HepG2 (cell line): ENCODE results near the gene SGMS1. TPM values are rescaled to one million over a fixed set of nuclear protein-coding genes. Genes with fewer than 3 reads are reported as not detected.

Experiments
- ATF1 ChIP-seq: IDR thresholded peaks from 2 replicates; pipeline ENCODE4 v1.6.1; 2016; ENCODE audit warnings: mild to moderate bottlenecking, control low read depth
- CBX1 ChIP-seq: IDR thresholded peaks from one replicate; pipeline ENCODE4 v1.6.1; 2016; ENCODE audit warnings: antibody characterized with exemption, low read depth
- DMAP1 ChIP-seq: IDR thresholded peaks from 2 replicates; pipeline ENCODE4 v1.6.1; 2016
- EEA1 ChIP-seq: sonication (generic); formaldehyde crosslinking; IDR thresholded peaks from 2 replicates; pipeline ENCODE4 v1.5.1; 2020; ENCODE audit warnings: mild to moderate bottlenecking, missing genetic modification reagents, borderline replicate concordance
- IRF1 ChIP-seq: sonication (generic); formaldehyde crosslinking; IDR thresholded peaks from 2 replicates; pipeline ENCODE4 v1.4.0; 2020; ENCODE audit warnings: low read depth, mild to moderate bottlenecking, missing genetic modification reagents
- KDM2A ChIP-seq: sonication (generic); formaldehyde crosslinking; IDR thresholded peaks from 2 replicates; pipeline ENCODE4 v1.4.0; 2020; ENCODE audit warnings: low read depth, missing genetic modification reagents, borderline replicate concordance
- MXI1 ChIP-seq: IDR thresholded peaks from 3 replicates; pipeline ENCODE4 v1.6.1; 2012; ENCODE audit warnings: low read depth, low read length, inconsistent platforms, borderline replicate concordance
- MYC ChIP-seq: sonication (generic); formaldehyde crosslinking; IDR thresholded peaks from 2 replicates; pipeline ENCODE4 v1.9.0; 2021; ENCODE audit warnings: missing genetic modification reagents, borderline replicate concordance
- NAIF1 ChIP-seq: sonication (generic); formaldehyde crosslinking; IDR thresholded peaks from 2 replicates; pipeline ENCODE4 v1.5.0; 2020; ENCODE audit warnings: mild to moderate bottlenecking, missing genetic modification reagents, borderline replicate concordance
- PCBP2 ChIP-seq: fragments of 200-400 bp; formaldehyde crosslinking; optimal IDR thresholded peaks from 2 replicates; pipeline ENCODE3; 2018; ENCODE audit warnings: low read length, low read depth; ENCODE audit not compliant: poor library complexity, severe bottlenecking
- SKI ChIP-seq: fragments of 450-650 bp; IDR thresholded peaks from one replicate; pipeline ENCODE4 v1.6.1; 2018; ENCODE audit warnings: mild to moderate bottlenecking; ENCODE audit not compliant: partially characterized antibody
- SMC3 ChIP-seq: IDR thresholded peaks from 2 replicates; pipeline ENCODE4 v1.6.1; 2011; ENCODE audit warnings: low read length, improper control_type of control experiment
- TFDP1 ChIP-seq: IDR thresholded peaks from 2 replicates; pipeline ENCODE4 v1.6.1; 2016; ENCODE audit warnings: missing compliant biosample characterization, missing genetic modification reagents, borderline replicate concordance
- ZNF224 ChIP-seq: sonication (generic); formaldehyde crosslinking; IDR thresholded peaks from 2 replicates; pipeline ENCODE4 v1.5.0; 2020; ENCODE audit warnings: mild to moderate bottlenecking, missing genetic modification reagents
- ZNF687 ChIP-seq: sonication (generic); formaldehyde crosslinking; IDR thresholded peaks from 2 replicates; pipeline ENCODE4 v1.5.1; 2020; ENCODE audit warnings: mild to moderate bottlenecking, missing genetic modification reagents, moderate library complexity
- polyA plus RNA-seq, 8 experiments: library from polyadenylated mRNA; depleted of rRNA in 3 of 8; stranded (reverse) in 7 of 8; unstranded in 1 of 8; fragments of >200 nt; fragmentation: Illumina TruSeq in 4 of 8; extraction: Trizol in 4 of 8; gene quantifications; 2 replicates each; pipeline versions ENCODE4 v1.2.1 to v1.2.3, GENCODE V29; 2011 to 2016; ENCODE audit warnings: low read depth in 4 of 8, missing spikeins in 1 of 8, mixed read lengths in 1 of 8; ENCODE audit not compliant: insufficient read depth in 1 of 8
- total RNA-seq, 5 experiments: library from RNA; depleted of rRNA; stranded (reverse); fragments of >200 nt; fragmentation: Illumina TruSeq; extraction: Trizol; gene quantifications; 2 replicates each; pipeline ENCODE4 v1.2.3, GENCODE V29; 2016; ENCODE audit warnings: low read depth in 1 of 5

SGMS1 gene
- total and polyA plus RNA-seq, 2 of the 13 experiments (the other 11 are each of a cell fraction or from before 2014, with no cell fraction given): 6.5 to 15.1 TPM

DNA sequence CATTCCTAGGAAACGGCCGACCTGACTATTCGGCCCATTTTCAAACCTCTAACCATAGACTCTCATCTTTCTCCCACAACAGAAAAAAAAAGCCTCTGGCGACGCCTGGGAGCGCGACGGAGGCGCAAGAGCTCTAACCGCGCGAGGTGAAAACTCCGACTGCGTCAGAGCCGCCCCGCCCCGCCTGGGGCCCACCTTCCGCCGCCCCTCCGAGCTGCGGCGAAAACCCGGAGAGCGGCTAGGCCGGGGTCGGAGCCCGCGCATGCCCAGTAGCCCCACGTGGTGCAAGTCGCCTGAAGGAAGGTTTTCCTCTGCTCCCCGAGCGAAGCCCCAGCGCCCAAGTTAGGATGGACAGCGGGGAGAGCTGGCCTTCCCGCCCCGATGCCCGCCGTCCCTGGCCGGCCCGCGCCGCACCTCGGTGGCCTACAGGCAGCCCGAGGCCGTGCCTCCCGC is 683 bp upstream of the SGMS1 start (continued):
- no peak for TF ChIP-seq ATF1 (CRISPR knock-in tag)
- peak; percentile 61; the same call in 2 of the 3 replicates for TF ChIP-seq MXI1
- TF ChIP-seq TFDP1 (CRISPR knock-in tag): peak; percentile 70; the same call in 1 of the 2 replicates
- no peak for TF ChIP-seq IRF1 (CRISPR knock-in tag)
- peak; percentile 25 for TF ChIP-seq SKI
- TF ChIP-seq ZNF224 (CRISPR knock-in tag): peak; percentile 29
- TF ChIP-seq KDM2A: peak; percentile 79
- peak; percentile 92; the same call in 1 of the 2 replicates for TF ChIP-seq MYC
- peak; percentile 63 for TF ChIP-seq CBX1
- no peak for TF ChIP-seq PCBP2
- 0 out of 2 replicates have a peak, but pooled peaks have one; percentile 58 for TF ChIP-seq EEA1
- TF ChIP-seq NAIF1 (CRISPR knock-in tag): no peak
- 0 out of 2 replicates have a peak, but pooled peaks have one; percentile 96 for TF ChIP-seq ZNF687 (CRISPR knock-in tag)
- 0 out of 2 replicates have a peak, but pooled peaks have one; percentile 11 for TF ChIP-seq SMC3
- TF ChIP-seq DMAP1: no peak; the same call in 1 of the 2 replicates
